WTC11 (cell line): ENCODE results near the gene SLCO2A1. TPM values are rescaled to one million over a fixed set of nuclear protein-coding genes. Genes with fewer than 3 reads are reported as not detected.

Source experiments
- ATAC-seq: fragments of 200-7000 bp; cut with Tn5 transposase; 2 replicates; pipeline ENCODE4 v1.10.0; 2021; ENCODE audit warnings: mild to moderate bottlenecking, moderate library complexity
- CTCF ChIA-PET: fragments of 300-600 bp; sonication (Branson Sonifier 250); formaldehyde crosslinking; loops from one replicate; lab custom pipeline; 2021; ENCODE audit warnings: antibody characterized with exemption; lab: Charles Lee
- POLR2A ChIA-PET: fragments of 350-600 bp; sonication (Branson Sonifier 250); formaldehyde crosslinking; loops from one replicate; lab custom pipeline; 2021; ENCODE audit warnings: antibody characterized with exemption; lab: Charles Lee
- DNase-seq: peaks from one replicate; pipeline ENCODE4 v3.0.0; 2021; ENCODE audit warnings: low spot score
- H3K27ac Mint-ChIP-seq: 2 replicates; pipeline ENCODE4 v1.8.0; 2021; ENCODE audit warnings: mixed read lengths
- H3K27me3 Mint-ChIP-seq: 2 replicates; pipeline ENCODE4 v1.8.0; 2021; ENCODE audit warnings: low read depth, mild to moderate bottlenecking, moderate library complexity, mixed read lengths
- H3K36me3 Mint-ChIP-seq: 2 replicates; pipeline ENCODE4 v1.8.0; 2021; ENCODE audit warnings: mixed read lengths
- H3K4me1 Mint-ChIP-seq: 2 replicates; pipeline ENCODE4 v1.8.0; 2022; ENCODE audit warnings: mixed read lengths
- H3K4me3 Mint-ChIP-seq: 2 replicates; pipeline ENCODE4 v1.8.0; 2021; ENCODE audit warnings: mild to moderate bottlenecking, moderate library complexity, mixed read lengths
- H3K9me3 Mint-ChIP-seq: 2 replicates; pipeline ENCODE4 v1.8.0; 2021; ENCODE audit warnings: mixed read lengths
- CREM ChIP-seq: sonication (generic); formaldehyde crosslinking; IDR thresholded peaks from 2 replicates; pipeline ENCODE4 v1.8.1; 2022; ENCODE audit warnings: mild to moderate bottlenecking, missing genetic modification reagents, moderate library complexity
- ELF4 ChIP-seq: sonication (generic); formaldehyde crosslinking; IDR thresholded peaks from 2 replicates; pipeline ENCODE4 v1.8.1; 2022; ENCODE audit warnings: low read depth, mild to moderate bottlenecking, moderate library complexity, missing genetic modification reagents
- HMGA2 ChIP-seq: fragments of 250-450 bp; sonication (Bioruptor Pico); IDR thresholded peaks from 2 replicates; pipeline ENCODE4 v1.4.0; 2021; ENCODE audit warnings: mild to moderate bottlenecking, moderate library complexity
- JUN ChIP-seq: sonication (generic); formaldehyde crosslinking; IDR thresholded peaks from 2 replicates; pipeline ENCODE4 v1.8.0; 2023; ENCODE audit warnings: mild to moderate bottlenecking, missing genetic modification reagents
- SP1 ChIP-seq: sonication (generic); formaldehyde crosslinking; conservative IDR thresholded peaks from 2 replicates; pipeline ENCODE4 v1.8.1; 2022; ENCODE audit warnings: missing genetic modification reagents
- TCF7 ChIP-seq: sonication (generic); formaldehyde crosslinking; IDR thresholded peaks from 2 replicates; pipeline ENCODE4 v1.8.0; 2022; ENCODE audit warnings: mild to moderate bottlenecking, low read depth, missing genetic modification reagents, moderate library complexity
- ZNF219 ChIP-seq: sonication (generic); formaldehyde crosslinking; IDR thresholded peaks from 2 replicates; pipeline ENCODE4 v1.8.0; 2023; ENCODE audit warnings: missing genetic modification reagents, mild to moderate bottlenecking, borderline replicate concordance
- ZNF317 ChIP-seq: sonication (generic); formaldehyde crosslinking; IDR thresholded peaks from 2 replicates; pipeline ENCODE4 v1.8.1; 2023; ENCODE audit warnings: low read depth, mild to moderate bottlenecking, moderate library complexity, missing genetic modification reagents, borderline replicate concordance
- ZNF396 ChIP-seq: fragments of 250-450 bp; sonication (Bioruptor Pico); IDR thresholded peaks from 2 replicates; pipeline ENCODE4 v1.8.0; 2021; ENCODE audit warnings: mild to moderate bottlenecking, moderate library complexity, borderline replicate concordance
- total RNA-seq: library from RNA; stranded (reverse); gene quantifications from 3 replicates; pipeline ENCODE4 v1.2.3, GENCODE V29; 2021
- TF ChIP-seq, protein P1 (sequence below): sonication (generic); formaldehyde crosslinking; IDR thresholded peaks from 2 replicates; pipeline ENCODE4 v1.8.1; 2023; ENCODE audit warnings: mild to moderate bottlenecking, missing genetic modification reagents, borderline replicate concordance
- TF ChIP-seq, protein P2 (sequence below): sonication (generic); formaldehyde crosslinking; IDR thresholded peaks from 2 replicates; pipeline ENCODE4 v1.8.0; 2023; ENCODE audit warnings: missing genetic modification reagents, mild to moderate bottlenecking, borderline replicate concordance
- TF ChIP-seq, protein P3 (sequence below): fragments of 250-450 bp; sonication (Bioruptor Pico); IDR thresholded peaks from 2 replicates; pipeline ENCODE4 v1.9.0; 2021; ENCODE audit warnings: mild to moderate bottlenecking
- TF ChIP-seq, protein P4 (sequence below): sonication (generic); formaldehyde crosslinking; IDR thresholded peaks from 2 replicates; pipeline ENCODE4 v1.8.1; 2023; ENCODE audit warnings: mild to moderate bottlenecking, missing genetic modification reagents, moderate library complexity
- TF ChIP-seq, protein P5 (sequence below): fragments of 250-450 bp; sonication (Bioruptor Pico); conservative IDR thresholded peaks from 2 replicates; pipeline ENCODE4 v1.9.0; 2021; ENCODE audit warnings: mild to moderate bottlenecking
- TF ChIP-seq, protein P6 (sequence below): sonication (generic); formaldehyde crosslinking; IDR thresholded peaks from 2 replicates; pipeline ENCODE4 v1.8.1; 2022; ENCODE audit warnings: low read depth, mild to moderate bottlenecking, moderate library complexity, missing genetic modification reagents, borderline replicate concordance
- TF ChIP-seq, protein P7 (sequence below): sonication (generic); formaldehyde crosslinking; IDR thresholded peaks from 2 replicates; pipeline ENCODE4 v1.8.0; 2022; ENCODE audit warnings: mild to moderate bottlenecking, missing genetic modification reagents
- TF ChIP-seq, protein P8 (sequence below): sonication (generic); formaldehyde crosslinking; IDR thresholded peaks from 2 replicates; pipeline ENCODE4 v1.8.0; 2022; ENCODE audit warnings: mild to moderate bottlenecking, missing genetic modification reagents

SLCO2A1 gene
- total RNA-seq, 1 experiment from 2014 or later = 3.3 TPM

DNA sequence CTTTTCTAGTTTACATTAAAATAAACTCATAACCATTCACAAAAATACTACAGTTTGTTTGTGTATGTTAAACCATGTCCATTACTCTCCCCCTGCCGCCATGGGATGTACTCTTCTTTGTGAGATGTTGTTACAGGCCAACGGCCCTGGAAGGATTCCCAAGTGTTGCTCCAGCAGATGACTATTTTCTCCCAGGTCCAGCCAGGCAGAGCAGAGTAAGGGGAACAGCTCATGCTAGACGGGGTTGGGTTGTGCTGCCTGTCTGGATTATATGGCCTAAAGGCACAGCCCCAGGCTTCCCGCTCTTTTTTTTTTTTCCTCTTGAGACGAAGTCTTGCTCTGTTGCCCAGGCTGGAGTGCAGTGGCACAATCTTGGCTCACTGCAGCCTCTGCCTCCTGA, 24.5 kb upstream of the SLCO2A1 start:
- ChIA-PET POLR2A (no interaction called here), CTCF (no interaction called here)
- no peak for DNase-seq
- Mint-ChIP-seq H3K36me3 (no peaks in the 10 kb centered on the region), H3K27me3 (peaks cover 3% of the 10 kb centered on the region; the same call in 1 of the 2 replicates), H3K9me3 (peaks cover 8% of the 10 kb centered on the region), H3K4me3 (no peak overlapping the region), H3K4me1 (peaks cover 10% of the 10 kb centered on the region), H3K27ac (no peak overlapping the region)
- ATAC-seq = no peak
- TF ChIP-seq ELF4 (no peak), JUN (no peak), CREM (CRISPR knock-in tag) (no peak), ZNF219 (CRISPR knock-in tag) (no peak), SP1 (no peak), TCF7 (CRISPR knock-in tag) (no peak), ZNF396 (CRISPR knock-in tag) (no peak), ZNF317 (no peak), HMGA2 (CRISPR knock-in tag) (no peak)
- TF ChIP-seq, protein P1, sequence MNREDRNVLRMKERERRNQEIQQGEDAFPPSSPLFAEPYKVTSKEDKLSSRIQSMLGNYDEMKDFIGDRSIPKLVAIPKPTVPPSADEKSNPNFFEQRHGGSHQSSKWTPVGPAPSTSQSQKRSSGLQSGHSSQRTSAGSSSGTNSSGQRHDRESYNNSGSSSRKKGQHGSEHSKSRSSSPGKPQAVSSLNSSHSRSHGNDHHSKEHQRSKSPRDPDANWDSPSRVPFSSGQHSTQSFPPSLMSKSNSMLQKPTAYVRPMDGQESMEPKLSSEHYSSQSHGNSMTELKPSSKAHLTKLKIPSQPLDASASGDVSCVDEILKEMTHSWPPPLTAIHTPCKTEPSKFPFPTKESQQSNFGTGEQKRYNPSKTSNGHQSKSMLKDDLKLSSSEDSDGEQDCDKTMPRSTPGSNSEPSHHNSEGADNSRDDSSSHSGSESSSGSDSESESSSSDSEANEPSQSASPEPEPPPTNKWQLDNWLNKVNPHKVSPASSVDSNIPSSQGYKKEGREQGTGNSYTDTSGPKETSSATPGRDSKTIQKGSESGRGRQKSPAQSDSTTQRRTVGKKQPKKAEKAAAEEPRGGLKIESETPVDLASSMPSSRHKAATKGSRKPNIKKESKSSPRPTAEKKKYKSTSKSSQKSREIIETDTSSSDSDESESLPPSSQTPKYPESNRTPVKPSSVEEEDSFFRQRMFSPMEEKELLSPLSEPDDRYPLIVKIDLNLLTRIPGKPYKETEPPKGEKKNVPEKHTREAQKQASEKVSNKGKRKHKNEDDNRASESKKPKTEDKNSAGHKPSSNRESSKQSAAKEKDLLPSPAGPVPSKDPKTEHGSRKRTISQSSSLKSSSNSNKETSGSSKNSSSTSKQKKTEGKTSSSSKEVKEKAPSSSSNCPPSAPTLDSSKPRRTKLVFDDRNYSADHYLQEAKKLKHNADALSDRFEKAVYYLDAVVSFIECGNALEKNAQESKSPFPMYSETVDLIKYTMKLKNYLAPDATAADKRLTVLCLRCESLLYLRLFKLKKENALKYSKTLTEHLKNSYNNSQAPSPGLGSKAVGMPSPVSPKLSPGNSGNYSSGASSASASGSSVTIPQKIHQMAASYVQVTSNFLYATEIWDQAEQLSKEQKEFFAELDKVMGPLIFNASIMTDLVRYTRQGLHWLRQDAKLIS (CRISPR knock-in tag) = no peak
- TF ChIP-seq, protein P2, sequence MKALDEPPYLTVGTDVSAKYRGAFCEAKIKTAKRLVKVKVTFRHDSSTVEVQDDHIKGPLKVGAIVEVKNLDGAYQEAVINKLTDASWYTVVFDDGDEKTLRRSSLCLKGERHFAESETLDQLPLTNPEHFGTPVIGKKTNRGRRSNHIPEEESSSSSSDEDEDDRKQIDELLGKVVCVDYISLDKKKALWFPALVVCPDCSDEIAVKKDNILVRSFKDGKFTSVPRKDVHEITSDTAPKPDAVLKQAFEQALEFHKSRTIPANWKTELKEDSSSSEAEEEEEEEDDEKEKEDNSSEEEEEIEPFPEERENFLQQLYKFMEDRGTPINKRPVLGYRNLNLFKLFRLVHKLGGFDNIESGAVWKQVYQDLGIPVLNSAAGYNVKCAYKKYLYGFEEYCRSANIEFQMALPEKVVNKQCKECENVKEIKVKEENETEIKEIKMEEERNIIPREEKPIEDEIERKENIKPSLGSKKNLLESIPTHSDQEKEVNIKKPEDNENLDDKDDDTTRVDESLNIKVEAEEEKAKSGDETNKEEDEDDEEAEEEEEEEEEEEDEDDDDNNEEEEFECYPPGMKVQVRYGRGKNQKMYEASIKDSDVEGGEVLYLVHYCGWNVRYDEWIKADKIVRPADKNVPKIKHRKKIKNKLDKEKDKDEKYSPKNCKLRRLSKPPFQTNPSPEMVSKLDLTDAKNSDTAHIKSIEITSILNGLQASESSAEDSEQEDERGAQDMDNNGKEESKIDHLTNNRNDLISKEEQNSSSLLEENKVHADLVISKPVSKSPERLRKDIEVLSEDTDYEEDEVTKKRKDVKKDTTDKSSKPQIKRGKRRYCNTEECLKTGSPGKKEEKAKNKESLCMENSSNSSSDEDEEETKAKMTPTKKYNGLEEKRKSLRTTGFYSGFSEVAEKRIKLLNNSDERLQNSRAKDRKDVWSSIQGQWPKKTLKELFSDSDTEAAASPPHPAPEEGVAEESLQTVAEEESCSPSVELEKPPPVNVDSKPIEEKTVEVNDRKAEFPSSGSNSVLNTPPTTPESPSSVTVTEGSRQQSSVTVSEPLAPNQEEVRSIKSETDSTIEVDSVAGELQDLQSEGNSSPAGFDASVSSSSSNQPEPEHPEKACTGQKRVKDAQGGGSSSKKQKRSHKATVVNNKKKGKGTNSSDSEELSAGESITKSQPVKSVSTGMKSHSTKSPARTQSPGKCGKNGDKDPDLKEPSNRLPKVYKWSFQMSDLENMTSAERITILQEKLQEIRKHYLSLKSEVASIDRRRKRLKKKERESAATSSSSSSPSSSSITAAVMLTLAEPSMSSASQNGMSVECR (CRISPR knock-in tag) = no peak
- TF ChIP-seq, protein P3, sequence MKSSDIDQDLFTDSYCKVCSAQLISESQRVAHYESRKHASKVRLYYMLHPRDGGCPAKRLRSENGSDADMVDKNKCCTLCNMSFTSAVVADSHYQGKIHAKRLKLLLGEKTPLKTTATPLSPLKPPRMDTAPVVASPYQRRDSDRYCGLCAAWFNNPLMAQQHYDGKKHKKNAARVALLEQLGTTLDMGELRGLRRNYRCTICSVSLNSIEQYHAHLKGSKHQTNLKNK (CRISPR knock-in tag) = no peak
- TF ChIP-seq, protein P4, sequence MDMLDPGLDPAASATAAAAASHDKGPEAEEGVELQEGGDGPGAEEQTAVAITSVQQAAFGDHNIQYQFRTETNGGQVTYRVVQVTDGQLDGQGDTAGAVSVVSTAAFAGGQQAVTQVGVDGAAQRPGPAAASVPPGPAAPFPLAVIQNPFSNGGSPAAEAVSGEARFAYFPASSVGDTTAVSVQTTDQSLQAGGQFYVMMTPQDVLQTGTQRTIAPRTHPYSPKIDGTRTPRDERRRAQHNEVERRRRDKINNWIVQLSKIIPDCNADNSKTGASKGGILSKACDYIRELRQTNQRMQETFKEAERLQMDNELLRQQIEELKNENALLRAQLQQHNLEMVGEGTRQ = no peak
- TF ChIP-seq, protein P5, sequence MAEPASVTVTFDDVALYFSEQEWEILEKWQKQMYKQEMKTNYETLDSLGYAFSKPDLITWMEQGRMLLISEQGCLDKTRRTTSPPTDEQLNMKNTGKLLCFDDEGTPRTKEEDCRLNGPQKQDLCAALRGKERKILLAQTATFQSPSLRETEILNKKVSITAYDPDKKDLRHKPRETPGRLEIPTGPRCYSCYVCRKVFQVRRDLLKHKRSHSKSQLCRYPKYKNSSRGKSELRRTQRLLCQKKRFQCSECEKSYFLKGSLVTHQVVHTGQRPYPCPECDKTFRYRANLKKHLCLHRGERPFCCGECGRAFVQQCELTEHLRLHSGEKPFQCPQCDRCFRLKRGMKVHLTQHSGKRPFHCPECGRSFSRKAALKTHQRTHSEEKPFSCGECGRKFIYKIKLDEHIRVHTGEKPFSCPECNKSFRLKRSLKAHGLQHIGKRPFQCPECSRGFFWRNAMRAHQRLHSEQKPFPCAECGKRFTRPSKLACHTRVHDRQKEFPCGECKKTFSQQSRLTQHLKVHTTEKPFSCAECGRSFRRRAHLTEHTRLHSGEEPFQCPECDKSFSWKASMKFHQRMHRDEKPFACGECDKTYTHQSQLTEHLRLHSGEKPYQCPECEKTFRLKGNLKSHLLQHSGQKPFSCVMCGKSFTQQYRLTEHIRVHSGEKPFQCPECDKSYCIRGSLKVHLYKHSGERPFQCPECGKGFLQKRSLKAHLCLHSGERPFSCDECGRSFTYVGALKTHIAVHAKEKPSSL = no peak
- TF ChIP-seq, protein P6, sequence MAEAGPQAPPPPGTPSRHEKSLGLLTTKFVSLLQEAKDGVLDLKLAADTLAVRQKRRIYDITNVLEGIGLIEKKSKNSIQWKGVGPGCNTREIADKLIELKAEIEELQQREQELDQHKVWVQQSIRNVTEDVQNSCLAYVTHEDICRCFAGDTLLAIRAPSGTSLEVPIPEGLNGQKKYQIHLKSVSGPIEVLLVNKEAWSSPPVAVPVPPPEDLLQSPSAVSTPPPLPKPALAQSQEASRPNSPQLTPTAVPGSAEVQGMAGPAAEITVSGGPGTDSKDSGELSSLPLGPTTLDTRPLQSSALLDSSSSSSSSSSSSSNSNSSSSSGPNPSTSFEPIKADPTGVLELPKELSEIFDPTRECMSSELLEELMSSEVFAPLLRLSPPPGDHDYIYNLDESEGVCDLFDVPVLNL (CRISPR knock-in tag) = no peak
- TF ChIP-seq, protein P7, sequence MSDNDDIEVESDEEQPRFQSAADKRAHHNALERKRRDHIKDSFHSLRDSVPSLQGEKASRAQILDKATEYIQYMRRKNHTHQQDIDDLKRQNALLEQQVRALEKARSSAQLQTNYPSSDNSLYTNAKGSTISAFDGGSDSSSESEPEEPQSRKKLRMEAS (CRISPR knock-in tag) = no peak
- TF ChIP-seq, protein P8, sequence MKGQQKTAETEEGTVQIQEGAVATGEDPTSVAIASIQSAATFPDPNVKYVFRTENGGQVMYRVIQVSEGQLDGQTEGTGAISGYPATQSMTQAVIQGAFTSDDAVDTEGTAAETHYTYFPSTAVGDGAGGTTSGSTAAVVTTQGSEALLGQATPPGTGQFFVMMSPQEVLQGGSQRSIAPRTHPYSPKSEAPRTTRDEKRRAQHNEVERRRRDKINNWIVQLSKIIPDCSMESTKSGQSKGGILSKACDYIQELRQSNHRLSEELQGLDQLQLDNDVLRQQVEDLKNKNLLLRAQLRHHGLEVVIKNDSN (CRISPR knock-in tag) = no peak
